Left ventricle myocardium inferior (tissue), 1 donor: ENCODE results near the gene CASQ2. TPM values are rescaled to one million over a fixed set of nuclear protein-coding genes. Genes with fewer than 3 reads are reported as not detected.

Experiments
- DNase-seq: peaks from one replicate; pipeline ENCODE4 v3.0.0-alpha.2; 2020
- H3K27ac ChIP-seq: fragments of 200-600 bp; replicated peaks from 2 replicates; pipeline ENCODE4 v1.8.0; 2021
- H3K27me3 ChIP-seq: fragments of 200-600 bp; 2 replicates; pipeline ENCODE4 v1.8.0; 2021; ENCODE audit warnings: low read depth
- H3K36me3 ChIP-seq: fragments of 200-600 bp; 2 replicates; pipeline ENCODE4 v1.8.0; 2021
- H3K4me1 ChIP-seq: fragments of 200-600 bp; 2 replicates; pipeline ENCODE4 v1.8.0; 2021
- H3K4me3 ChIP-seq: fragments of 200-600 bp; 2 replicates; pipeline ENCODE4 v1.8.0; 2021; ENCODE audit warnings: mild to moderate bottlenecking, moderate library complexity
- H3K9me3 ChIP-seq: fragments of 200-600 bp; replicated peaks from 2 replicates; pipeline ENCODE4 v1.8.0; 2021
- CTCF ChIP-seq: fragments of 200-600 bp; IDR thresholded peaks from 2 replicates; pipeline ENCODE4 v1.8.0; 2021; ENCODE audit warnings: antibody characterized with exemption, mild to moderate bottlenecking, borderline replicate concordance
- intact Hi-C: fragments of 100-400 bp; cut with micrococcal nuclease; formaldehyde crosslinking; loops from one replicate; pipeline ENCODE4 v1.11.0; 2022
- total RNA-seq: library from RNA; stranded (reverse); fragmentation: NEBNext Ultra II Directional; extraction: Animal tissue kit (Norgen Biotek cat#: 25700); gene quantifications from one replicate; pipeline ENCODE4 v1.2.1, GENCODE V29; 2021
- donor health status: DM: no; HTN: yes; CAD: no; lungs with severe emphysema.

The CASQ2 gene
- total RNA-seq, 1 donor from 2014 or later, result 1,110 TPM

- Histone ChIP-seq H3K27me3 (no peaks in the 10 kb centered on the region), H3K4me3 (no peak overlapping the region), H3K36me3 (peaks cover 37% of the 10 kb centered on the region), H3K9me3 (no peaks in the 10 kb centered on the region), H3K4me1 (peaks cover 49% of the 10 kb centered on the region), H3K27ac (peak overlapping the region; percentile 74)
- no peak for TF ChIP-seq CTCF
- intact Hi-C loops, result no loop called here
- DNase-seq, result no peak
Measured at GRCh38 chr1:115725600-115725999, 42.9 kb downstream of the CASQ2 start.

GRCh38 chr1:115723756-115724155 lies 44.8 kb downstream of the CASQ2 start:
- Histone ChIP-seq H3K27ac (no peak overlapping the region), H3K36me3 (peaks cover 42% of the 10 kb centered on the region), H3K27me3 (no peaks in the 10 kb centered on the region), H3K9me3 (no peaks in the 10 kb centered on the region), H3K4me3 (no peak overlapping the region), H3K4me1 (peaks cover 36% of the 10 kb centered on the region)
- intact Hi-C loops, result no loop called here
- no peak for TF ChIP-seq CTCF
- DNase-seq, result no peak

GRCh38 chr1:115722221-115722620 lies 46.3 kb downstream of the CASQ2 start:
- H3K9me3 ChIP-seq, result no peaks in the 10 kb centered on the region
- H3K4me3 ChIP-seq, result no peak overlapping the region
- no peak overlapping the region for H3K27ac ChIP-seq
- peaks cover 21% of the 10 kb centered on the region for H3K4me1 ChIP-seq
- no peak for DNase-seq
- intact Hi-C loops, result no loop called here
- no peak for TF ChIP-seq CTCF
- H3K27me3 ChIP-seq, result no peaks in the 10 kb centered on the region
- H3K36me3 ChIP-seq, result peaks cover 44% of the 10 kb centered on the region

GRCh38 chr1:115719285-115719684 lies 49.2 kb downstream of the CASQ2 start:
- peaks cover 42% of the 10 kb centered on the region for H3K36me3 ChIP-seq
- DNase-seq, result no peak
- intact Hi-C loops, result loop anchor here (10.0 kb wide), 1 partner anchor 46 kb away; the partner anchor contains the start of gene CASQ2
- no peak overlapping the region for H3K27ac ChIP-seq
- no peak for TF ChIP-seq CTCF
- H3K4me1 ChIP-seq, result no peaks in the 10 kb centered on the region
- H3K4me3 ChIP-seq, result no peak overlapping the region
- H3K9me3 ChIP-seq, result no peaks in the 10 kb centered on the region
- H3K27me3 ChIP-seq, result no peaks in the 10 kb centered on the region

GRCh38 chr1:115718011-115718754 lies 50.3 kb downstream of the CASQ2 start:
- intact Hi-C loops, result loop anchor here (10.0 kb wide), 1 partner anchor 47 kb away; the partner anchor contains the start of gene CASQ2
- Histone ChIP-seq H3K27ac (no peak overlapping the region), H3K9me3 (no peaks in the 10 kb centered on the region), H3K27me3 (no peaks in the 10 kb centered on the region), H3K36me3 (peaks cover 35% of the 10 kb centered on the region), H3K4me3 (no peak overlapping the region), H3K4me1 (peaks cover under 1% of the 10 kb centered on the region)
- no peak for DNase-seq
- TF ChIP-seq CTCF, result no peak
